Heart left ventricle (tissue), 16 donors: ENCODE results near the gene DCHS1. TPM values are rescaled to one million over a fixed set of nuclear protein-coding genes. Genes with fewer than 3 reads are reported as not detected.
A peak's percentile ranks its signal among the peaks of the same experiment; 100 is the strongest.

Experiments
- ATAC-seq, 4 donors: fragments of 200-7000 bp; cut with Tn5 transposase; one replicate each; pipeline ENCODE4 v1.9.1; 2020 to 2022; ENCODE audit warnings: moderate library complexity in 4 of 4, mild to moderate bottlenecking in 3 of 4, moderate number of reproducible peaks in 1 of 4
- DNase-seq, 5 donors: peaks; one replicate each; pipeline ENCODE4 v3.0.0-alpha.2; 2020
- H3K27ac ChIP-seq, 12 donors: fragments of 200-600 bp; sonication (generic) in 4 of 12; one replicate each; pipeline versions ENCODE4 v1.5.0 to v1.8.0; 2016 to 2022; ENCODE audit warnings: mild to moderate bottlenecking in 2 of 12
- H3K27me3 ChIP-seq, 9 donors: fragments of 200-600 bp; sonication (generic) in 2 of 9; one replicate each; pipeline versions ENCODE4 v1.5.1 to v1.8.0; 2016 to 2022; ENCODE audit warnings: mild to moderate bottlenecking in 3 of 9
- H3K36me3 ChIP-seq, 9 donors: fragments of 200-600 bp; sonication (generic) in 2 of 9; one replicate each; pipeline versions ENCODE4 v1.5.0 to v1.8.0; 2018 to 2022; ENCODE audit warnings: mild to moderate bottlenecking in 2 of 9
- H3K4me1 ChIP-seq, 12 donors: fragments of 200-600 bp; sonication (generic) in 4 of 12; one replicate each; pipeline versions ENCODE4 v1.5.0 to v1.8.0; 2016 to 2022; ENCODE audit warnings: mild to moderate bottlenecking in 3 of 12
- H3K4me3 ChIP-seq, 12 donors: fragments of 200-600 bp; sonication (generic) in 4 of 12; one replicate each; pipeline versions ENCODE4 v1.5.0 to v1.8.0; 2017 to 2022; ENCODE audit warnings: mild to moderate bottlenecking in 9 of 12, moderate library complexity in 4 of 12
- H3K9me3 ChIP-seq, 12 donors: fragments of 200-600 bp; sonication (generic) in 4 of 12; one replicate each; pipeline versions ENCODE4 v1.5.0 to v1.8.0; 2016 to 2022; ENCODE audit warnings: mild to moderate bottlenecking in 1 of 12
- POLR2A ChIP-seq, 2 donors: fragments of 450-650 bp; IDR thresholded peaks; one replicate each; pipeline ENCODE4 v1.6.1; 2017; ENCODE audit warnings: antibody characterized with exemption in 2 of 2, mild to moderate bottlenecking in 2 of 2, moderate library complexity in 2 of 2
- WGBS, 4 donors: extraction: QIAGEN DNeasy Blood & Tissue Kit in 2 of 4; methylation state at CpG; one replicate each; pipeline versions ENCODE4 v1.1.5 to v1.1.7; 2013 to 2018; 5-methylcytosine and 5-hydroxymethylcytosine counted together
- intact Hi-C, 10 donors: fragments of 100-400 bp; cut with DNase I; formaldehyde crosslinking; loops; one replicate each; pipeline versions ENCODE4 v1.11.1 to v1.14.2; 2022
- polyA plus RNA-seq, 2 donors: library from polyadenylated mRNA; stranded (reverse); fragments of 200-250 nt; gene quantifications; one replicate each; pipeline ENCODE4 v1.2.3, GENCODE V29; 2013
- total RNA-seq, 9 donors: library from RNA; depleted of rRNA in 2 of 9; stranded (reverse); fragments of >200 nt in 2 of 9; fragmentation: NEBNext Ultra II Directional in 3 of 9; extraction: Animal tissue kit (Norgen Biotek cat#: 25700) in 3 of 9; gene quantifications; one replicate each; pipeline versions ENCODE4 v1.1.0 to v1.2.4, GENCODE V29; 2016 to 2023
- TF ChIP-seq, protein P1 (sequence below), 12 donors: fragments of 200-600 bp; sonication (generic) in 4 of 12; IDR thresholded peaks; one replicate each; pipeline versions ENCODE4 v1.5.0 to v1.8.0; 2018 to 2022; ENCODE audit warnings: antibody characterized with exemption in 12 of 12, mild to moderate bottlenecking in 5 of 12
- donor health status: ischemic (EF 13 %, LVEDD 7.1; RV severe dilation, severe dysfunction).
- donor health status: healthy with polysubstance abuse.
- donor health status: DM: no; HTN: yes; CAD: no.
- donor health status: DM: no; HTN: no; CAD: no.
- donor health status: ischemic (EF 25% LVEDD 6.9; RV normal size, moderate dysfunction).
- donor health status: ischemic (EF 25% LVEDD 5.7; RV mildly dilated, moderate dysfunction).
- donor health status: healthy.
- donor health status: DM: yes; HTN: yes; CAD: no.
- donor health status: ischemic (EF 35%, LVEDD 5.7; RV mildly dilated, moderate dysfunction).
- donor health status: nonischemic (EF 11% LVEDD 7.7; RV severe dilation, severe dysfunction).
- donor health status: DM: yes; HTN: yes; CAD: no.
- donor health status: PGD.
- donor health status: ischemic (EF 29% LVEDD 5.4; RV normal size, mild dysfunction).
- donor health status: nonischemic (EF 23%, LVEDD 6.1; RV moderate dilation, normal function).

DCHS1 gene
- total and polyA plus RNA-seq, 11 donors, result 3.6 to 19.6 (median 10.5) TPM

DNA sequence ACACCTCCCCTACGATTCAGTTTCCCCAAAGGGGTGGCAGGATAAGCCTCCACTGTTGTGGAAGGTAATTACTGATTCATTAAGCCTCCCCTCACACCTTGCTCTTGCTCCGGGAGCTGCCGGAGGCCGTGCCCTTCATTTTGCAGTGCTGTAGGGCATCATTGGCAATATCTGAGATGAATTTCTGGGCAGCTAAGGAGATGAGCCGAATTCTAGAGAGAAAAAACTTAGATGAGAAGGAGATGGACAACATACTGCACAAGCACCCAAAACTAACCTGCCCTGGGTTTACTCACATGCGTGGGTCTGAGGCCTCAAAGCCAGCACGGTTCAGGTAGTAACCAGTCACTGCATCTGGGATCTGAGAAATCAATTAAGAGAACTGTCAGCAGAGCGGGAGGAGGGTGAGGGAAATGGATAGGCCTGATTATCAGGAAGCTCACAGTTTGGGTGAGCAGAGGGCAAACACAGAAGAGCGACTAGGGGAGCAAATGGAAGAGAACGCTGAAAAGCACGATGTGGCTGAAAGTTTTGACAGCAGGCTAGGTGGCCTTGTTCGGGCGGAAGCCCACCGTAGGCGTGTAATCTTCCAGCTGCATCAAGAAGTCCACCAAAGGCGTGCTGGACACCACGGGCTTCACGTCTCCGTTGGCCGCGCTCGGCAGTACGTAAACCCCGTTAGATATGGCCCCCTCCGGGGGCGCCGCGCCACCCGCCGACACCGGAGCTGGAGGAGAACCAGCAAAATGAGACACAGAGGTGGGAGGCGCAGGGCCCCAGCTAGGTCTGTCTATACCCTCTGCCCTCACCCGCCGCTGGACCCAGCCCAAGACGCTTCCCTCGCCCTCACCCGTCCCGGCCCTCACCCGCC is 44.3 kb downstream of the DCHS1 start:
- WGBS, 4 donors, result 10 to 20% (median 13%) methylated on average over 24 to 39 of the region's 39 CpGs
- DNase-seq (peak in 3 of 5 donors; percentile 58 to 76 (median 61)), ATAC-seq (peak in 2 of 4 donors; percentile 2 to 7)
- Histone ChIP-seq H3K27me3 (no peaks in the 10 kb centered on the region), H3K36me3 (peaks cover 0 to 78% (median 63%) of the 10 kb centered on the region in 9 donors), H3K27ac (peak overlapping the region; percentile 90 to 100 (median 98)), H3K9me3 (no peaks in the 10 kb centered on the region), H3K4me1 (peaks cover 9 to 73% (median 43%) of the 10 kb centered on the region in 12 donors), H3K4me3 (peak overlapping the region; percentile 52 to 93 (median 78))
- TF ChIP-seq POLR2A (IDR thresholded peaks at IDR 0.05), result no peak
- intact Hi-C loops, result loop anchor here in 5 of 10 donors (5.0 kb wide), 3 partner anchors 46 to 134 kb away; partner anchors contain the start of genes MRPL17 (in 3 of the 5) and DCHS1 (in 1 of the 5)

DNA sequence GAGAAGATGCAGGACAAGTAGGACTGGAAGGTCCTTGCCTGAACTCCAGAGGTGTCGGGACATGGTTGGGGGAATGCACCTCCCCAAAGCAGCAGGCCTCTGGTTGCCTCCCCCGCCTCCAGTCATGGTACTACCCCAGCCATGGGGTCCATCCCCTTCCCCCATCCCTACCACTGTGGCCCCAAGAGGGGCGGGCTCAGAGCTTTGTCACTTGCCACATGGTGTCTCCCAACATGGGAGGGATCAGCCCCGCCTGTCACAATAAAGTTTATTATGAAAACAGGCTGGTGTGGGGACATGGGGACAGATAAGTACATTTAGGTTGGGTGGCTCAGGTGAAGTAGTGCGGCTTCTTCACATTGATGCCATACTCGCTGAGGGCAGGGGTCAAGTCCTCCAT is 45.0 kb downstream of the DCHS1 start:
- H3K9me3 ChIP-seq, result no peaks in the 10 kb centered on the region
- TF ChIP-seq, protein P1, sequence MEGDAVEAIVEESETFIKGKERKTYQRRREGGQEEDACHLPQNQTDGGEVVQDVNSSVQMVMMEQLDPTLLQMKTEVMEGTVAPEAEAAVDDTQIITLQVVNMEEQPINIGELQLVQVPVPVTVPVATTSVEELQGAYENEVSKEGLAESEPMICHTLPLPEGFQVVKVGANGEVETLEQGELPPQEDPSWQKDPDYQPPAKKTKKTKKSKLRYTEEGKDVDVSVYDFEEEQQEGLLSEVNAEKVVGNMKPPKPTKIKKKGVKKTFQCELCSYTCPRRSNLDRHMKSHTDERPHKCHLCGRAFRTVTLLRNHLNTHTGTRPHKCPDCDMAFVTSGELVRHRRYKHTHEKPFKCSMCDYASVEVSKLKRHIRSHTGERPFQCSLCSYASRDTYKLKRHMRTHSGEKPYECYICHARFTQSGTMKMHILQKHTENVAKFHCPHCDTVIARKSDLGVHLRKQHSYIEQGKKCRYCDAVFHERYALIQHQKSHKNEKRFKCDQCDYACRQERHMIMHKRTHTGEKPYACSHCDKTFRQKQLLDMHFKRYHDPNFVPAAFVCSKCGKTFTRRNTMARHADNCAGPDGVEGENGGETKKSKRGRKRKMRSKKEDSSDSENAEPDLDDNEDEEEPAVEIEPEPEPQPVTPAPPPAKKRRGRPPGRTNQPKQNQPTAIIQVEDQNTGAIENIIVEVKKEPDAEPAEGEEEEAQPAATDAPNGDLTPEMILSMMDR (IDR thresholded peaks at IDR 0.05), result no peak
- TF ChIP-seq POLR2A (IDR thresholded peaks at IDR 0.05), result no peak
- DNase-seq (no peak), ATAC-seq (no peak)
- peak overlapping the region in 3 of 12 donors; percentile 78 to 93 (median 84) for H3K4me3 ChIP-seq
- peak overlapping the region in 7 of 12 donors; percentile 95 to 100 (median 97) for H3K27ac ChIP-seq
- intact Hi-C loops, result loop anchor here in 5 of 10 donors (5.0 kb wide), 3 partner anchors 47 to 133 kb away; partner anchors contain the start of genes MRPL17 (in 3 of the 5) and DCHS1 (in 1 of the 5)
- H3K36me3 ChIP-seq, result peaks cover 0 to 71% (median 56%) of the 10 kb centered on the region in 9 donors
- H3K4me1 ChIP-seq, result peaks cover 12 to 80% (median 51%) of the 10 kb centered on the region in 12 donors
- H3K27me3 ChIP-seq, result no peaks in the 10 kb centered on the region
- 77 to 92% (median 87%) methylated on average over 6 of the region's 6 CpGs for WGBS, 4 donors

DNA sequence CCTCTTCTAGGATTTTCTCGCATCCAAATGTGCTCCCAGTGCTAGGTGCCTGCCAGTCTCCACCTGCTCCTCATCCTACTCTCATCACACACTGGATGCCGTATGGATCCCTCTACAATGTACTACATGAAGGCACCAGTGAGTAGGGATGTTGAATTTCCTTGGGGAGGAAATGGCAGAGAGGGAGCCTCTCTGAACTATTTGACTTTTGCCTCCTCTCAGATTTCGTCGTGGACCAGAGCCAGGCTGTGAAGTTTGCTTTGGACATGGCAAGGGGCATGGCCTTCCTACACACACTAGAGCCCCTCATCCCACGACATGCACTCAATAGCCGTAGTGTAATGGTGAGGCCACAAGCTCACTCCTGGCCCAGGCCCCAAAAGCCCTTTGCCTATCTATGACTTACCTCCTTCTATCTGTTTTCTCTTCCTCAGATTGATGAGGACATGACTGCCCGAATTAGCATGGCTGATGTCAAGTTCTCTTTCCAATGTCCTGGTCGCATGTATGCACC is 46.0 kb downstream of the DCHS1 start:
- intact Hi-C loops, result loop anchor here in 5 of 10 donors (5.0 kb wide), 3 partner anchors 48 to 132 kb away; partner anchors contain the start of genes MRPL17 (in 3 of the 5) and DCHS1 (in 1 of the 5)
- peaks cover 0 to 61% (median 49%) of the 10 kb centered on the region in 9 donors for H3K36me3 ChIP-seq
- ATAC-seq, result no peak

More for the DNA sequence above, 46.0 kb downstream of the DCHS1 start:
- no peaks in the 10 kb centered on the region for H3K9me3 ChIP-seq
- peak in 1 of 5 donors; percentile 8 for DNase-seq
- H3K4me1 ChIP-seq, result peaks cover 15 to 90% (median 57%) of the 10 kb centered on the region in 12 donors
- no peaks in the 10 kb centered on the region for H3K27me3 ChIP-seq
- no peak overlapping the region for H3K4me3 ChIP-seq
- peak overlapping the region in 6 of 12 donors; percentile 9 to 99 (median 56) for H3K27ac ChIP-seq
- no peak for TF ChIP-seq POLR2A (IDR thresholded peaks at IDR 0.05)
- TF ChIP-seq, protein P1 (IDR thresholded peaks at IDR 0.05), result no peak
- 69 to 74% (median 71%) methylated on average over 8 of the region's 8 CpGs for WGBS, 4 donors
